Measurements from ENCODE around the gene RIN1. TPM values are rescaled to one million over a fixed set of nuclear protein-coding genes. Genes with fewer than 3 reads are reported as not detected.
"Not testable (repeated sequence)": the region's sequence is repeated elsewhere in the genome, so short reads cannot be mapped to it uniquely, and the experiment has no call there.

The RIN1 gene
- total and polyA plus RNA-seq, 2 donors (not counting 3 experiments of a cell fraction or from before 2014, with no cell fraction given): 4.4 to 10.2 TPM

DNA sequence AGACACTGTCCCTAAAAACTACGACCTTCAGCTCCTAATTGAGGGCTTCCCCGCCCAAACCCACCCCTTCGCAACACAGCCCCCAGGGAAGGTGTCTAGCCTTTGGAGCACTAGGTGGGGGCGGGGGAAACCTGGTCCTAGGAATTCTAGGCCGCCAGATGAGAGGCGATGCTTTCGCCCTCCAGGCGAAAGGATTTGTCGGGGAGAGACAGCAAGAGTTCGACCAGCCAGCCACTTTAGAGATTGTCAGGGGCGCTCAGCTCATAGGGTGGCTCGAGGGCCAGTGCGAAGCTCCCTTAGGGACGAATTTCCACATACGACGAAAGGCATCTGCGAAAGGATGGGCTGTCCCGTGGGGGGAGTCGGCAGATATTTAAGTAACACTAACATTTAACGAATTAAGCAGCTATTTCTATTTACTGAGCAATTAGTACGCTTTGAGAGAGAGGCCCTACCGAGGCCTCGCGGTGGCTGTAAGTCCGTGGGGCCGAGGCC, 24.7 kb downstream of the RIN1 start:
- TF ChIP-seq EZH2 (IDR thresholded peaks at IDR 0.05; ENCODE audit: borderline replicate concordance, low read depth, low read length, severe bottlenecking): no peak
- TF ChIP-seq POLR2AphosphoS5 (IDR thresholded peaks at IDR 0.05; ENCODE audit: insufficient read depth, low read depth, low read length): no peak
- TF ChIP-seq, protein P1, sequence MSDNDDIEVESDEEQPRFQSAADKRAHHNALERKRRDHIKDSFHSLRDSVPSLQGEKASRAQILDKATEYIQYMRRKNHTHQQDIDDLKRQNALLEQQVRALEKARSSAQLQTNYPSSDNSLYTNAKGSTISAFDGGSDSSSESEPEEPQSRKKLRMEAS (IDR thresholded peaks at IDR 0.05; ENCODE audit: insufficient read depth, insufficient read length): no peak
- TF ChIP-seq GATA2 (IDR thresholded peaks at IDR 0.05; ENCODE audit: insufficient read depth, insufficient read length, low read depth, low read length): no peak
- TF ChIP-seq, protein P2, sequence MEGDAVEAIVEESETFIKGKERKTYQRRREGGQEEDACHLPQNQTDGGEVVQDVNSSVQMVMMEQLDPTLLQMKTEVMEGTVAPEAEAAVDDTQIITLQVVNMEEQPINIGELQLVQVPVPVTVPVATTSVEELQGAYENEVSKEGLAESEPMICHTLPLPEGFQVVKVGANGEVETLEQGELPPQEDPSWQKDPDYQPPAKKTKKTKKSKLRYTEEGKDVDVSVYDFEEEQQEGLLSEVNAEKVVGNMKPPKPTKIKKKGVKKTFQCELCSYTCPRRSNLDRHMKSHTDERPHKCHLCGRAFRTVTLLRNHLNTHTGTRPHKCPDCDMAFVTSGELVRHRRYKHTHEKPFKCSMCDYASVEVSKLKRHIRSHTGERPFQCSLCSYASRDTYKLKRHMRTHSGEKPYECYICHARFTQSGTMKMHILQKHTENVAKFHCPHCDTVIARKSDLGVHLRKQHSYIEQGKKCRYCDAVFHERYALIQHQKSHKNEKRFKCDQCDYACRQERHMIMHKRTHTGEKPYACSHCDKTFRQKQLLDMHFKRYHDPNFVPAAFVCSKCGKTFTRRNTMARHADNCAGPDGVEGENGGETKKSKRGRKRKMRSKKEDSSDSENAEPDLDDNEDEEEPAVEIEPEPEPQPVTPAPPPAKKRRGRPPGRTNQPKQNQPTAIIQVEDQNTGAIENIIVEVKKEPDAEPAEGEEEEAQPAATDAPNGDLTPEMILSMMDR (IDR thresholded peaks at IDR 0.05; ENCODE audit: extremely low read depth in 1 of 2, insufficient read depth in 1 of 2, low read depth in 1 of 2, low read length in 2 of 2): peak in 1 of 2 donors; percentile 89
- no peak for TF ChIP-seq FOS (IDR thresholded peaks at IDR 0.05; ENCODE audit: borderline replicate concordance, insufficient read depth, low read length)
- TF ChIP-seq JUN (IDR thresholded peaks at IDR 0.05; ENCODE audit: borderline replicate concordance, insufficient read depth, insufficient read length, low read depth): no peak
- TF ChIP-seq MYC (IDR thresholded peaks at IDR 0.05; ENCODE audit: low read depth, low read length): no peak
- Histone ChIP-seq H3K9me3 (replicated peaks; ENCODE audit: control insufficient read depth, insufficient read depth, low read length) (no peaks in the 10 kb centered on the region), H3K9ac (replicated peaks; ENCODE audit: extremely low read depth, insufficient read depth, low read length) (peak overlapping the region; percentile 56), H4K20me1 (replicated peaks; ENCODE audit: control insufficient read depth, extremely low read depth, insufficient read depth, low read length) (no peaks in the 10 kb centered on the region), H2AFZ (ENCODE audit: low read depth, low read length) (peak overlapping the region; percentile 99), H3K27me3 (ENCODE audit: control insufficient read depth in 2 of 2, insufficient read depth in 2 of 2, low read length in 2 of 2) (peaks cover 0 to 5% of the 10 kb centered on the region in 2 experiments), H3K79me2 (ENCODE audit: control insufficient read depth, insufficient read depth, low read length) (no peaks in the 10 kb centered on the region), H3K9me1 (replicated peaks; ENCODE audit: control insufficient read depth, extremely low read depth, insufficient read depth, low read length) (no peaks in the 10 kb centered on the region), H3K36me3 (ENCODE audit: control insufficient read depth in 2 of 2, extremely low read depth in 1 of 2, insufficient read depth in 2 of 2, low read length in 2 of 2) (no peaks in the 10 kb centered on the region), H3K4me2 (ENCODE audit: insufficient read depth, low read length) (peak overlapping the region; percentile 93), H3K4me1 (ENCODE audit: control insufficient read depth, extremely low read depth, insufficient read depth, low read length) (peaks cover 4% of the 10 kb centered on the region), H3K27ac (ENCODE audit: insufficient read depth, low read depth, low read length) (no peak overlapping the region), H3K4me3 (replicated peaks in 1 of 3; ENCODE audit: insufficient read depth in 1 of 3, low read depth in 1 of 3, low read length in 3 of 3) (peak overlapping the region; percentile 35 to 82 (median 79))
- intact Hi-C loops (cut with micrococcal nuclease): loop anchor here (5.0 kb wide), 1 partner anchor 126 kb away; the partner anchor contains the start of gene MRPL11
- no peak for DNase-seq (ENCODE audit: low read depth, low spot score)
- no TSS peak for BruUV-seq (replicated peaks)
- ChIA-PET CTCF (interaction anchor here (0.6 to 9.5 kb wide), 30 partner anchors 11 to 150 kb away, joined by 3 to 225 read pairs (median 5); partner anchors contain the start of genes B4GAT1, BRMS1, MRPL11 and RIN1), POLR2A (interaction anchor here (0.9 to 2.1 kb wide), 3 partner anchors 15 to 24 kb away, joined by 3 to 8 read pairs (median 4); partner anchors contain the start of genes RIN1 and YIF1A)
- FAIRE-seq: no peak
- dilution Hi-C loops (cut with MboI; ENCODE audit: extremely low pct_ligation_motif_present, low sequenced_read_pairs): no loop called here

DNA sequence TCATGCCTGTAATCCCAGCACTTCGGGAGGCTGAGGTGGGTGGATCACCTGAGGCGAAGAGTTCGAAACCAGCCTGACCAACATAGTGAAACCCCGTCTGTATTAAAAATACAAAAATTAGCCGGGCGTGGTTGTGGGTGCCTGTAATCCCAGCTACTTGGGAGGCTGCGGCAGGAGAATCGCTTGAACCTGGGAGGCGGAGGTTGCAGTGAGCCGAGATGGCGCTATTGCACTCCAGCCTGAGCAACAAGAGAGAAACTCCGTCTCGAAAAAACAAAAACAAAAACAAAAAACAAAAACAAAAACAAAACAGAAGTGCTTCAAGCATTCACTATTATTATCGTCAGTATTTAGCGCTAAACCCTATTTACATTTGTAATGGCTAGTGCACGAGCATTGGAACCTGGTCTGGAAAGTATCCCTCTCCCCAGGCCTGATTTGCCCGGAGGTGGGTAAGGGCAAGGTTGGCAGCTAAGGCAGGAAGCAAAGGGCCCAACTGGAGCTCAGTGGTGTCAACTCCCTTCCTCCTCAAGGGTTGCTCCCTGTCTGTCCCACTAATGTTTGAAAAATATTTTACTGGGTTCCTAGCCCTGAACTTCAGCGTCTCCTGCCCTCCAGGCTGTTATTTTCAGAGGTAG, 25.3 kb downstream of the RIN1 start:
- H2AFZ ChIP-seq (ENCODE audit: low read depth, low read length); H3K36me3 ChIP-seq (ENCODE audit: control insufficient read depth in 2 of 2, extremely low read depth in 1 of 2, insufficient read depth in 2 of 2, low read length in 2 of 2); H3K79me2 ChIP-seq (ENCODE audit: control insufficient read depth, insufficient read depth, low read length); H3K4me2 ChIP-seq (ENCODE audit: insufficient read depth, low read length); H3K4me3 ChIP-seq (replicated peaks in 1 of 3; ENCODE audit: insufficient read depth in 1 of 3, low read depth in 1 of 3, low read length in 3 of 3); H3K27me3 ChIP-seq (ENCODE audit: control insufficient read depth in 2 of 2, insufficient read depth in 2 of 2, low read length in 2 of 2); H3K9me3 ChIP-seq (replicated peaks; ENCODE audit: control insufficient read depth, insufficient read depth, low read length); H3K27ac ChIP-seq (ENCODE audit: insufficient read depth, low read depth, low read length); FAIRE-seq; H3K4me1 ChIP-seq (ENCODE audit: control insufficient read depth, extremely low read depth, insufficient read depth, low read length); H3K9ac ChIP-seq (replicated peaks; ENCODE audit: extremely low read depth, insufficient read depth, low read length); BruUV-seq (replicated peaks); DNase-seq (ENCODE audit: low read depth, low spot score); H3K9me1 ChIP-seq (replicated peaks; ENCODE audit: control insufficient read depth, extremely low read depth, insufficient read depth, low read length); H4K20me1 ChIP-seq (replicated peaks; ENCODE audit: control insufficient read depth, extremely low read depth, insufficient read depth, low read length); dilution Hi-C loops (cut with MboI; ENCODE audit: extremely low pct_ligation_motif_present, low sequenced_read_pairs): not testable (repeated sequence)
- intact Hi-C loops (cut with micrococcal nuclease): loop anchor here (5.0 kb wide), 1 partner anchor 126 kb away; the partner anchor contains the start of gene MRPL11
- ChIA-PET POLR2A (interaction anchor here (2.1 kb wide), 1 partner anchor 22 kb away, joined by 8 read pairs; the partner anchor contains the start of gene YIF1A), CTCF (interaction anchor here (0.6 to 9.5 kb wide), 29 partner anchors 10 to 137 kb away, joined by 3 to 225 read pairs (median 5); partner anchors contain the start of genes B4GAT1, BRMS1, MRPL11 and RIN1)

Data from endothelial cell of umbilical vein (primary cell).